ENCODE data around the gene SND1. TPM values are rescaled to one million over a fixed set of nuclear protein-coding genes. Genes with fewer than 3 reads are reported as not detected.

Gene SND1
- total RNA-seq, 1 experiment from 2014 or later: 104 TPM

- no peaks in the 10 kb centered on the region for H3K9me3 ChIP-seq (ENCODE audit: low read length)
- no peak overlapping the region for H3K9ac ChIP-seq (ENCODE audit: low read length)
- H4K20me1 ChIP-seq (ENCODE audit: insufficient read depth, low read depth, low read length): no peaks in the 10 kb centered on the region
- H3K27ac ChIP-seq (ENCODE audit: low read length): no peak overlapping the region
- no peak overlapping the region for H2AFZ ChIP-seq (ENCODE audit: low read length)
- no peaks in the 10 kb centered on the region for H3K36me3 ChIP-seq (ENCODE audit: insufficient read depth, low read length)
- H3K79me2 ChIP-seq (ENCODE audit: low read length): no peaks in the 10 kb centered on the region
- H3K4me2 ChIP-seq (ENCODE audit: low read depth, low read length, poor library complexity, severe bottlenecking): no peak overlapping the region
- H3K4me3 ChIP-seq (ENCODE audit: low read length): no peak overlapping the region
- no peak for DNase-seq
- H3K4me1 ChIP-seq (ENCODE audit: low read length): peaks cover 38% of the 10 kb centered on the region
- H3K9me2 ChIP-seq (replicated peaks; ENCODE audit: insufficient read depth, low read length): no peaks in the 10 kb centered on the region
- no peaks in the 10 kb centered on the region for H3K27me3 ChIP-seq (ENCODE audit: low read length)
Observed at GRCh38 chr7:128115336-128115820, 463.4 kb downstream of the SND1 start.

- no peaks in the 10 kb centered on the region for H3K79me2 ChIP-seq (ENCODE audit: low read length)
- no peak overlapping the region for H3K27ac ChIP-seq (ENCODE audit: low read length)
- no peak overlapping the region for H3K9ac ChIP-seq (ENCODE audit: low read length)
- H3K4me1 ChIP-seq (ENCODE audit: low read length): peaks cover 31% of the 10 kb centered on the region
- no peaks in the 10 kb centered on the region for H4K20me1 ChIP-seq (ENCODE audit: insufficient read depth, low read depth, low read length)
- H2AFZ ChIP-seq (ENCODE audit: low read length): no peak overlapping the region
- DNase-seq: no peak
- H3K9me2 ChIP-seq (replicated peaks; ENCODE audit: insufficient read depth, low read length): no peaks in the 10 kb centered on the region
- H3K9me3 ChIP-seq (ENCODE audit: low read length): no peaks in the 10 kb centered on the region
- H3K36me3 ChIP-seq (ENCODE audit: insufficient read depth, low read length): no peaks in the 10 kb centered on the region
- H3K27me3 ChIP-seq (ENCODE audit: low read length): no peaks in the 10 kb centered on the region
- no peak overlapping the region for H3K4me2 ChIP-seq (ENCODE audit: low read depth, low read length, poor library complexity, severe bottlenecking)
- H3K4me3 ChIP-seq (ENCODE audit: low read length): no peak overlapping the region
Observed at GRCh38 chr7:128115821-128116723, 464.1 kb downstream of the SND1 start.

- Histone ChIP-seq H3K9ac (ENCODE audit: low read length) (no peak overlapping the region), H3K9me2 (replicated peaks; ENCODE audit: insufficient read depth, low read length) (no peaks in the 10 kb centered on the region), H3K4me3 (ENCODE audit: low read length) (no peak overlapping the region), H4K20me1 (ENCODE audit: insufficient read depth, low read depth, low read length) (no peaks in the 10 kb centered on the region), H2AFZ (ENCODE audit: low read length) (no peak overlapping the region), H3K9me3 (ENCODE audit: low read length) (no peaks in the 10 kb centered on the region), H3K4me2 (ENCODE audit: low read depth, low read length, poor library complexity, severe bottlenecking) (no peak overlapping the region), H3K79me2 (ENCODE audit: low read length) (no peaks in the 10 kb centered on the region), H3K4me1 (ENCODE audit: low read length) (peaks cover 27% of the 10 kb centered on the region), H3K27me3 (ENCODE audit: low read length) (no peaks in the 10 kb centered on the region), H3K27ac (ENCODE audit: low read length) (no peak overlapping the region), H3K36me3 (ENCODE audit: insufficient read depth, low read length) (no peaks in the 10 kb centered on the region)
- no peak for DNase-seq
Observed at GRCh38 chr7:128116740-128117139, 464.7 kb downstream of the SND1 start.

- no peaks in the 10 kb centered on the region for H3K36me3 ChIP-seq (ENCODE audit: insufficient read depth, low read length)
- H2AFZ ChIP-seq (ENCODE audit: low read length): no peak overlapping the region
- H3K4me1 ChIP-seq (ENCODE audit: low read length): peaks cover 21% of the 10 kb centered on the region
- H3K9me2 ChIP-seq (replicated peaks; ENCODE audit: insufficient read depth, low read length): no peaks in the 10 kb centered on the region
- H3K4me3 ChIP-seq (ENCODE audit: low read length): peak overlapping the region; percentile 8; the same call in 1 of the 2 replicates
- H3K9me3 ChIP-seq (ENCODE audit: low read length): no peaks in the 10 kb centered on the region
- H3K4me2 ChIP-seq (ENCODE audit: low read depth, low read length, poor library complexity, severe bottlenecking): peak overlapping the region; percentile 31
- H4K20me1 ChIP-seq (ENCODE audit: insufficient read depth, low read depth, low read length): no peaks in the 10 kb centered on the region
- H3K9ac ChIP-seq (ENCODE audit: low read length): no peak overlapping the region
- no peak overlapping the region for H3K27ac ChIP-seq (ENCODE audit: low read length)
- peak; percentile 70 for DNase-seq
- no peaks in the 10 kb centered on the region for H3K27me3 ChIP-seq (ENCODE audit: low read length)
- no peaks in the 10 kb centered on the region for H3K79me2 ChIP-seq (ENCODE audit: low read length)
Observed at GRCh38 chr7:128117691-128118090, 465.7 kb downstream of the SND1 start.

- H3K79me2 ChIP-seq (ENCODE audit: low read length): no peaks in the 10 kb centered on the region
- no peaks in the 10 kb centered on the region for H3K27me3 ChIP-seq (ENCODE audit: low read length)
- H4K20me1 ChIP-seq (ENCODE audit: insufficient read depth, low read depth, low read length): no peaks in the 10 kb centered on the region
- DNase-seq: no peak
- H3K9me2 ChIP-seq (replicated peaks; ENCODE audit: insufficient read depth, low read length): no peaks in the 10 kb centered on the region
- H3K9me3 ChIP-seq (ENCODE audit: low read length): no peaks in the 10 kb centered on the region
- no peak overlapping the region for H3K27ac ChIP-seq (ENCODE audit: low read length)
- no peak overlapping the region for H3K9ac ChIP-seq (ENCODE audit: low read length)
- no peak overlapping the region for H2AFZ ChIP-seq (ENCODE audit: low read length)
- H3K36me3 ChIP-seq (ENCODE audit: insufficient read depth, low read length): no peaks in the 10 kb centered on the region
- H3K4me1 ChIP-seq (ENCODE audit: low read length): peaks cover 22% of the 10 kb centered on the region
- H3K4me3 ChIP-seq (ENCODE audit: low read length): no peak overlapping the region
- no peak overlapping the region for H3K4me2 ChIP-seq (ENCODE audit: low read depth, low read length, poor library complexity, severe bottlenecking)
Observed at GRCh38 chr7:128119036-128119435, 467.0 kb downstream of the SND1 start.

- H3K27ac ChIP-seq (ENCODE audit: low read length): no peak overlapping the region
- H3K9me2 ChIP-seq (replicated peaks; ENCODE audit: insufficient read depth, low read length): no peaks in the 10 kb centered on the region
- H3K79me2 ChIP-seq (ENCODE audit: low read length): no peaks in the 10 kb centered on the region
- H3K4me1 ChIP-seq (ENCODE audit: low read length): peaks cover 30% of the 10 kb centered on the region
- DNase-seq: no peak
- no peaks in the 10 kb centered on the region for H3K9me3 ChIP-seq (ENCODE audit: low read length)
- H3K4me2 ChIP-seq (ENCODE audit: low read depth, low read length, poor library complexity, severe bottlenecking): no peak overlapping the region
- H3K9ac ChIP-seq (ENCODE audit: low read length): no peak overlapping the region
- H4K20me1 ChIP-seq (ENCODE audit: insufficient read depth, low read depth, low read length): no peaks in the 10 kb centered on the region
- no peaks in the 10 kb centered on the region for H3K27me3 ChIP-seq (ENCODE audit: low read length)
- H3K36me3 ChIP-seq (ENCODE audit: insufficient read depth, low read length): no peaks in the 10 kb centered on the region
- H2AFZ ChIP-seq (ENCODE audit: low read length): no peak overlapping the region
- no peak overlapping the region for H3K4me3 ChIP-seq (ENCODE audit: low read length)
Observed at GRCh38 chr7:128120116-128120515, 468.1 kb downstream of the SND1 start.

- Histone ChIP-seq H2AFZ (ENCODE audit: low read length) (no peak overlapping the region), H3K27me3 (ENCODE audit: low read length) (no peaks in the 10 kb centered on the region), H3K36me3 (ENCODE audit: insufficient read depth, low read length) (no peaks in the 10 kb centered on the region), H3K9me2 (replicated peaks; ENCODE audit: insufficient read depth, low read length) (no peaks in the 10 kb centered on the region), H4K20me1 (ENCODE audit: insufficient read depth, low read depth, low read length) (no peaks in the 10 kb centered on the region), H3K79me2 (ENCODE audit: low read length) (no peaks in the 10 kb centered on the region), H3K4me2 (ENCODE audit: low read depth, low read length, poor library complexity, severe bottlenecking) (no peak overlapping the region), H3K4me3 (ENCODE audit: low read length) (no peak overlapping the region), H3K4me1 (ENCODE audit: low read length) (peaks cover 34% of the 10 kb centered on the region), H3K9ac (ENCODE audit: low read length) (no peak overlapping the region), H3K9me3 (ENCODE audit: low read length) (no peaks in the 10 kb centered on the region), H3K27ac (ENCODE audit: low read length) (no peak overlapping the region)
- DNase-seq: no peak
Observed at GRCh38 chr7:128120976-128121490, 469.0 kb downstream of the SND1 start.

- H2AFZ ChIP-seq (ENCODE audit: low read length): no peak overlapping the region
- H3K4me1 ChIP-seq (ENCODE audit: low read length): peaks cover 33% of the 10 kb centered on the region
- no peaks in the 10 kb centered on the region for H3K9me3 ChIP-seq (ENCODE audit: low read length)
- no peak overlapping the region for H3K27ac ChIP-seq (ENCODE audit: low read length)
- no peak overlapping the region for H3K4me2 ChIP-seq (ENCODE audit: low read depth, low read length, poor library complexity, severe bottlenecking)
- no peak for DNase-seq
- no peak overlapping the region for H3K4me3 ChIP-seq (ENCODE audit: low read length)
- H3K36me3 ChIP-seq (ENCODE audit: insufficient read depth, low read length): no peaks in the 10 kb centered on the region
- H4K20me1 ChIP-seq (ENCODE audit: insufficient read depth, low read depth, low read length): no peaks in the 10 kb centered on the region
- no peaks in the 10 kb centered on the region for H3K9me2 ChIP-seq (replicated peaks; ENCODE audit: insufficient read depth, low read length)
- no peak overlapping the region for H3K9ac ChIP-seq (ENCODE audit: low read length)
- H3K27me3 ChIP-seq (ENCODE audit: low read length): no peaks in the 10 kb centered on the region
- H3K79me2 ChIP-seq (ENCODE audit: low read length): no peaks in the 10 kb centered on the region
Observed at GRCh38 chr7:128121711-128122530, 469.9 kb downstream of the SND1 start.
